Activated gamma-delta T cell (primary cell): ENCODE data around the gene CD274.

ENCODE experiments used
- DNase-seq: peaks from one replicate; lab custom pipeline; 2025; lab: John Stamatoyannopoulos, UW

The CD274 gene

DNA sequence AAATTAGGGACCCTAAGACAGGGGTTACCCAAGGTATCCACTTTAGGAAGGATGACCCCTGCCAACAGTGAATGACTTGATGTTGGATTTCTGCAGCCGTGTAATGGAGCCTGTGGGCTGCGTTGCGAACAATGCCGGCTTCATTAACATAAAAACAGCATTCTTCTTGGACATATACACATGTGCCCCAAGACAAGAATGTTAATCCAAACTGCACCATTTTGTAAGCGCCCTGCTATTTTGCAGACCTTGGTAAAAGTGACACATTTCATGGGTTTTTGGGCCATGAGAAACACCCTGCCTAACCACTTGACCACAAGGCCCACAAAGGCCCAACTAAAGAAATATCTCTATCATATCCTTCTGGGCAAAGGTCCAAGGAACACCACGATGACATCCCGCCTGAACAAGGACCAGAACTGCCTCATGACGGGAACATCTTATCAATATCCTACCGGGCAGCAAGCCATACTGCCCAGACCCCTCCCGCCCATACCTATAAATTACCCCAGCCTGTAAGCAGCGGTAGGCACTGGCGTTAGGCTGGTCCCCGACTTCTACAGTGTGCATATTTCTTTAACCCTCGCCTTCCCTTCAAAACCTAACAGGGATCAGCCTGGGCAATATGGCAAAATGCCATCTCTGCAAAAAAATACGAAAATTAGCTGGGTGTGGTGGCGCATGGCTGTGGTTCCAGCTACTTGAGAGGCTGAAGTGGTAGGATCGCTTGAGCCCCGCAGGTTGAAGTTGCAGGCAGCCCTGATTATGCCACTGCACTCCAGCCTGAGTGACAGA is 50.3 kb downstream of the CD274 start:
- no peak for DNase-seq

DNA sequence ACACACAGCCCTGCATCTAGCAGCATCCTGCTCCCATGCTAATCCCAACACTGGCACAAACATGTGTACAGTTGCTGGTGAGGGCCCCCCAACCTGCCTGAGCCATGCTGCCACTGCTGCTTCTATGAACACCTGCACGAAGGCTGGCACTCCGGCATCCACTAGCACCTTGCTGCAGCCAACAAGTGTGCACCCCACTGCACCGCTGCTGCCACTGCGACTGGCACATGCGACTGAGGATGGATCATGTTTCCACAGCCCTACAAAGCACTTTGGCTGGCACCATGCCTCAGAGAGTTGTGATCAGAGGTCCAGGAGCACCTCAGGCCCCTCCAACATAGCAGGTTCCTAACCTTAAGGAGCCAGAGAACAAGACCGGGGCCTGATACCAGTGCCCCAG is 52.2 kb downstream of the CD274 start:
- DNase-seq = no peak

DNA sequence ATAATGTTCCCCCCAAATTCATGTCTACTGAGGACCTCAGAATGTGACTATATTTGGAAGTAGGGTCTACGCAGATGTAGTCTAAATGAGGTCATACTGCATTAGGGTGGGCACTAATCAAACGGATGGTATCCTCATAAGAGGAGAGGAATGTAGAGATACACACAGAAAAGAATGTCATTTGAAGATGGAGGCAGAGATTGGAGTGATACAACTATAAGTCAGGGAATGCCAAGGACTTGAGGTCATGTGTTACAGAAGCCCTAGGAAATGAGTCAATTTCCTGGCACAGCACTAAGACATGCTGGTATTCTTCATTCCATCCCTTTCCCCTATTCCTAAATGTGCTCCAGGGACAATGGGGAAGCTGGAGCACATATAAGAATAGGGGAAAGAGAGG is 59.2 kb downstream of the CD274 start:
- DNase-seq = no peak

DNA sequence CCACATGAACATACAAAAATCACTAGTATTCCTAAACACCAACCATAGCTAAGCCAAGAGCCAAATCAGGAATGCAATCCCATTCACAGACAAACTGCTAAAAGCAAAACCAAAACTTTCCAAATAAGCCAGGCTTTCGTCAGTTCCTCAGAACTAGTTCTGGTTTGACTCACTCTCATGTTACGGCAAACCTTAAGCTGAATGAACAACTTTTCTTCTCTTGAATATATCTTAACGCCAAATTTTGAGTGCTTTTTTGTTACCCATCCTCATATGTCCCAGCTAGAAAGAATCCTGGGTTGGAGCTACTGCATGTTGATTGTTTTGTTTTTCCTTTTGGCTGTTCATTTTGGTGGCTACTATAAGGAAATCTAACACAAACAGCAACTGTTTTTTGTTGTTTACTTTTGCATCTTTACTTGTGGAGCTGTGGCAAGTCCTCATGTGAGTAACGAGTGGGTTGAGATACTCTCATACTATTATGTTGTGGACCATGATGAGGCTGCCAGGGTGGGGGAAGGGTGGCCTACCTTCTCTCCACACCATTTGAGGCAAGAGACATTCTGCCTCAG is 60.1 kb downstream of the CD274 start, which contains the start of gene PDCD1LG2:
Gene PDCD1LG2 (plus strand): TSS at position 172 of the 572 bp plus-strand sequence. CDS start 12,016 bp downstream, outside the sequence.
- DNase-seq = no peak

DNA sequence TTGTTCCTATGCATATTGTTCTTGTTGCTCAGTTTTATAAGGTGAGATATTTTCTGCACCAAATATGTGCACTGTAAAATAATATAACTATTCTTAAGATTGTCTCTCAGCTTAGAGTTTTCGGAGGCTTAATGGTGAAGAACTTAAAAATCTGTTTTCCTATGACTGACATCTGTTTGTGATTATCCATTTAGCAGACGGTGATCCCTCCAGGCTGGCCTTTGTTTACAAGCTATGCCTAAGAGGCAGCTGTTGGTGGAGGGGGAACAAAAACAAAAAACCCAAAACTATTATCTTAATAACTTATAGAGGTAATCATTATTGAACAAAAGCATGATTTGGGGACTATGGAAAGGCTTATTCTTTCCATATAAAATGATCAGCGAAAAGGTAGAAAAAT is 60.6 kb downstream of the CD274 start:
- DNase-seq = no peak

DNA sequence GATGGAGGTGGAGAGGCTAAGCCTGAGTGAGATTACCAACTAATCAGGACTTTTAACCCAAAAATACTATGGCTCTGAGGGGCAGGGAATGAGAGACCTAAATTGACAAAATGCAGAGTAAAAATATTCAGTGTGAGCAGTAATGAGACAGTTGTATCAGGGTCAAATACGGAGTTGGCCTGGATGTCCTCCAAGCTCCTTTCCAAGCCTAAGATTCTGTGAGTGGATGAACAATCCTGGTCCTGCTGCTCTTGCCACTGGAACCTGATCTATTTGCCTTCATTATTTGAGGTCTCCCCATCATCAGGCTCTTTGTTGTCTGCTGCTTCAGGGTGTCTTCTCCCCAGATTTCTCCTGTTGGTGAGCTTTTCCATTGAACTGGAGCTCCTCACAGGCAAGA is 61.1 kb downstream of the CD274 start:
- DNase-seq = no peak

DNA sequence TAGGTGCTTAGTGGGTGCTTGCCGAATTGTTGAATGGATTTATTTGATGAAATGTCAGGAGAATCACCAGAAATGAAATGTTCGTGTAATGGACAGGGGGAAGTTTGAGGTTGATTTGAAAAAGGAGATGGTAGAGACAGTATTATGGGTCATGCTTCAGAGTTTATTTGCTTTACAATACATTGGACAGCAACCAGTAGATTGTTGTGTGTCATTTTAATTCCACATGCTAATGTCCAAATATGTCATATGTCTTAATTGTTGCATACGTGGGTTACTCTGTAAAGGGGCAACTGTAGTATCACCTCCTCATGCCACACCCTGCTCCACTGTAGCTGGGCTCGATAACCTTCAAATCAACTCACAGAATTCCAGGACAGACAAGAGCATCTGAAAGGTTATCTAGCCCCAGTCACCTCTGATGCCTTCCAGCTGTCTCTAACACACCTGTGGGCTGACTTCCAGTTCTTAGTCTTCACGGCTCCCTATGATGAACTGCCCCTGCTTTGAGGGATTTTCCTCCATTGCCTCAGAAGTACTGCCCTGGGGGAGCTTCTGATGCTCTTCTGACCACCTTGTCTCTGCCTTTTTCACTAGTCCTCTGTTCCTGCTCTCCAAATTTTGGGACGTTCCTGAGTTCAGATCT is 61.7 kb downstream of the CD274 start:
- DNase-seq = no peak

DNA sequence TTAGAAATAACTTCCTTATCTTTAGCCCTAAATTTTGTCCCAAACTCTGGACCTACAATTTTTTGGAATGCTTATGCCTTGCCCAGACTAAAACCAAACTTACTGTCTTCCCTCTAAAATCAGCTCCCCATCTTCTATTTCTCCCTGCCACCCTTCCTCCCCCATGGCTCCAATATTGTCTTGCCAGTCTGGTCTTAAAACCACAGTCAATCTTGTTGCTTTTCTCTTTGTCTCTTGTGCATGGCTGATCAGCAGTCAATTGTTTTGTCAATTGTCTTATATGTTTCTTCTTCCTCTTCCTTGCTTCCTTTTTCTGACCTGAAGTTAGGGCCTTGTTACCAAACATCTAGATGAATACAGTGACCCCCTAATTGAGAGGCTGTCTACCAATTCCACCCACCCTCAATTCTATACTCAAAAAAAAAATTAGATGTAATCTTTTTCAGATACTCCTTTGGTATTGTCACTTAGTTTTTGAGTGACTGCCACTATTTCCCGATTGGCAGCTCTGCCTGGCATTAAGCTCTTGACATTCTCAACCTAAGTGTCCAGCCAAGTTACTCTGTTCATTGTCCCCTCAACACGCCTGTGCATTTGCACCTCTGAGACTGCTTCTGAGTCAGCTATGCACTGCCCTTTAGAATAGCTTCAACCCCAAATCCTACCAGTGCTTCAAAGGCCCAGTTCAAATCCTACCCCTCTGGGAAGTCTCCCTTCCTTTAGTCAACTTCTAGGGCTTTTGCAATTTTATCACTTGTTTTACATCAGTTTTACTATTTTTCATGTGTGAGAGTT is 62.5 kb downstream of the CD274 start:
- no peak for DNase-seq

DNA sequence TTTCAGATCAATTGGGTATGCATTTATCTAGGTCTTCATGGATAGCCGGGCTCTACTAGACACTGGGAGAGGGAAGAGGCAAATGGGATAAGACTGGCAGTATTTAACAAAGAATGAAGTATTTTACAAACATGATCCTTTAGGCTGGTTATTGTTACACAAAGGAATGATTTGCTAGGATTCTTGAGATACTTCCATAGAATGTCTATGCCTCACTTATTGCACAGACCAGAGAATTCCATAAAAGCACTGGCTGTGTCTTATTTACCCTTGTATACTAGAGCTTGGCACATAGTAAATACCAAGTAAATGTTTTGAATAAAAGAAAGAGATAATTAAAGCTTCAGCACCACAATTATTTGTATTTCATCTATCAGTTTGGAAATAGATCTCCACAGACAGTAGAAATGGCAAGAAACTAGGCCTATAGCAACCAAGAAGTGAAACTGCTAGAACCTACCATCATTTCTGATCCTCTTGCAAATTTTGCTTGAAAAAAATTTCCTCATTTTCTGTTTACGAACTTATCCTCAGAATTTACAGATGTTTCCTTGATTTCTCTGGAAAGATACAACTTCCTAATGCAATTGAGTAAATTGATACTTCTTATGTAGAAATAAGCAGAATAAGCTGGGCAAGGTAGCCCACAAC is 63.7 kb downstream of the CD274 start:
- no peak for DNase-seq

DNA sequence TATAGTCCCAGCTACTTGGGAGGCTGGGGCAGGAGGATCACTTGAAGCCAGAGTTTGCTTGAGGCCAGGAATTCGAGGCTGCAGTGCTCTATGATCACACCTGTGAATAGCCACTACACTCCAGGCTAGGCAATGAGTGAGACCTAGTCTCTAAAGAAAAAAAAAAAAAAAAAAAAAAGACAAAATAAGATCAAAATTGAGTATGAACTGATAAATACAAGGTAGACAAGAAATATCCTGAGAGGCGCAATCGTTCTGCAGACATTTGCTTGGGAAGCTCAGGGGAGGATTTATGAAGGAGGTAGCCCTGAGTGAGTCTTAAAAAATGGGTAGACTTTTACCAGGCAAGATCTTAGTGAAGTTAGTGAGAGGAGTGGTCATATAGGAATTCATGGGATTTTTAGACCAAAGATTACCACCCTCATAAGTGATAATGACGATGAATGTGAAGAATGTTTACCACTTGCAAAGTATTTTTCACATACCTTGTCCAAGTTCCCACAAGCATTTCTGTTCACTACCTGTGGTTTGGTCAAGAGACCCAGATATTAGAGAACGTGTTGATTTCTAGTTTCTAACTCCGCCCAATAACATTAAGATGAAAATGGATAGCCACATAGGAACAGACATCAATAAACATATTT is 64.4 kb downstream of the CD274 start:
- DNase-seq = no peak

DNA sequence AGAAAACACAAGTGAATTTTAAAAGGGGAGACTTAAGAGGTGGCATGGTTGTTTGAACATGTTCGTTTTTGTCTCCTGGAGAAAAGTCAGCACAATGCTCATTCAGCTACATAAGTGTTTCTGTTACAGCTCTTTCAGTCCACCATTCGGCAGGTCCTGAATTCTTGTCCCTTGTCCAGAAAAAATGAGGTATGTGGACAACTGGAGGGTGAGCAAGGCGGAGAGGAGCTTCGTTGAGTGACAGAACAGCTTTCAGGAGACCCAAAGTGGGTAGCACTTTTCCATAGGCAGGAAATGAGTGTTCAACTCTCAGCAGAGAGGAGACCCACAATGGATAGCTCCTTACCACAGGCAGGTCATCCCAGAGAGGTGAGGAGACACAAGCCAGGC is 64.9 kb downstream of the CD274 start:
- DNase-seq = no peak

DNA sequence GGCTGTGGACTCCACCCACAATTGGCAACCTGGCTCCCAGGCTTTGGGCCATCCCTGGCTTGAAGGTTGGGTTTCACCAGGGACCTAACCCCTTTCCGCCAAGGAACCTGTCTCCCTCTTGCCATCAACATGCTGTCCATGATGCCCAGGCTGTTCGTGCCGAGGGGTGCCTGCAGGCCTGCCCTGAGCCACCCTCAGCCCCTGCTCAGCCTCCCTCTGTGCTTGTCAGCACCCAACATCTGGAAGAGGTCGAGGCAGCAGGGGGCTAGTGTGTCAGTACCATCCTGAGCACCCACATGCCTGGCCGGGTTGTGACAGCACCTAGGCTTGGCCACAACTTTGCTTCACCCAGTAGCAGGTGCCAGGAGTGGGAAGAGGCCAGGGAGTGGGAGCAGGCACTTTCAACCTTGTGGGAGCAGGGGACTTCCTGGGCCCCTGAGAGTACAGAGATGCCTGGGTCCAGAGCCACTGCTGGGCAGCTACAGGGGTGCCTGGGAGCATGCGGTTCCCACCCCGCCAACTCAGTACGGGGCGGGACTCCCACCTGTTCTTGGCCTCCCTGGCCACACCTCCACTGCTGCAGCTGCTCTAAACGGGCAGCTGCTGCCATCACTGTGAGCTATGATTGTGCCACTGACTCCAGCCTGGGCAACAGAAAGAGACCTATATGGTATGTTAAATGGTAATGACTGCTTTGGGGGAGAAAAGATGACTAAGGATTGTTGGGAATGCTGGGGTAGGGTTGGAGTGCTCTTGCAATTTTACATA is 66.3 kb downstream of the CD274 start:
- DNase-seq = no peak

DNA sequence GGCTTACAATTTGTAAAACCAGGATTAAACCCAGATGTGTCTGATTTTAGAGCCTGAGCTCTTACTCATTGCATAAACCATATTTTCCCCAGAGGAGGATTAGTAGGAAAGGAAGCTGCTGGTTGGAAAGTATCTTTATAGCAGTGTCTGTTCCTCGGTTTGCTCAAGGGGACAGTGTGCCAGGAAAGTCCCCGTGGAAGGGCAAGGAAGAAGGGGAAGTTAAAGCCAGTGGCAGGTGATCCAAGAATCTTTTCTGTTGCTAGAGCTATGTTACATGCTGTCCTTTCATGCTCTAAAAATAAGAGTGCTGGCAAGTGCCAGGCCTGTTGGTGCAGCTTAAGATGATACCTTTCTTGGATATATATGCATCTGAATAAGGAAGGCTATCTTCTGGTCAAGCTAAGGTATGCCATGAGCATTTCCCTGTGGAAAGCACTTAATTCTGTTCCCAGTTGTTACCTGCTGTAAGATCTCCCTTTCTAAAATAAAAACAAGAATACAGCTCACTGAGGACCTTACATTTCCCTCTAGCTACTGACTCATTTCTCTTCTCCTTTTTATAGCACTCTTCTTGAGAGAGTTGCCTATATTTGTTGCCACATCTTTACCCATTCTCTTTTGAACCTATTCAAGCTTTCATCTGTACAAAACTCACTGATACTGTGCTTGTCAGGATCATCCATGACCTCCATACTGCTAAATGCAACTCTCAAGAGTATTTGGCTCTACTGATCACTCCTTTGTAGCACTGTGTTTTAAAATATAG is 68.0 kb downstream of the CD274 start:
- no peak for DNase-seq

DNA sequence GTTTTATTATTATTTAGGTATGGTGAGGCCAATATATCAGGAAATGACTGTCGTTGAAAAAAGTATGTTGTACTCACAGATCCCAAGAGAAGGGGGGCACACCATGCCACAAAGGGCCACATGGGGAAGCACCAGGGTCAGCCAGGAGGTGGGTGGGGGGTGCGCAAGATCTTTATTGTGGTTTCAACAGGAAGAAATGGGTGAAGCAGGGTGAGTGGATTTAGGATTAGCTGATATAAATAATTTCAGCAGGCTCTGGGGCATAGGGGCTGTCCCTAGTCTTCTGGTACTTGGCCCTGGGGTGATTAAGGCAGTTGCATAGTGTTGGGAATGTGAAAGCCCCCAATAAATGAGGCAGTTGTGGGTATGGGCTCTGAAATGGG is 68.6 kb downstream of the CD274 start:
- no peak for DNase-seq
